ENCODE data around the gene MALSU1. TPM values are rescaled to one million over a fixed set of nuclear protein-coding genes. Genes with fewer than 3 reads are reported as not detected.

Gene MALSU1
- total RNA-seq, 1 donor from 2014 or later = 110 TPM

GRCh38 chr7:23335621-23336020 is 36.5 kb downstream of the MALSU1 start:
- DNase-seq = peak; percentile 36

GRCh38 chr7:23336086-23336485 is 36.9 kb downstream of the MALSU1 start:
- no peak for DNase-seq

DNA sequence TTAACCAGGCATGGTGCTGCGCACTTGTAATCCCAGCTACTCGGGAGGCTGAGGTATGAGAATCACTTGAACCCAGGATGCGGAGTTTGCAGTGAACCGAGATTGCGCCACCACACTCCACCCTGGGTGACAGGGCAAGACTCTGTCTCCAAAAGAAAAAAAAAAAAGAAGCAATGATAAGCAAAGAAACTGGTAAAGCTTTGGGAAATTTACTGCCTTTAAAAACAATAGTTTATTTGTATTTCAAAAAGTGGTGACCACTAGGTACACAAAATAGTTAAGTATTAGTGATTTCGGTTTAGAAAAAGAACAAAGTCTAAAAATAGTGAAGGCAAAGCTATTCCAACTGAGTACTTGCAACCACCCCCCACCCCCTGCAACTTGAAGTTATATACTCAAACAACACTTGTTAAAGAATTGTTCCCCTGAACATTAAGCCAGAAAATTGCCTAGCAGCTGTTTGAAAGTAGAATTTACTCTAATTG is 37.7 kb downstream of the MALSU1 start:
- DNase-seq = no peak

- DNase-seq = no peak
Measured at GRCh38 chr7:23337374-23337773, 38.2 kb downstream of the MALSU1 start.

GRCh38 chr7:23338439-23338838 is 39.3 kb downstream of the MALSU1 start:
- DNase-seq = no peak

DNA sequence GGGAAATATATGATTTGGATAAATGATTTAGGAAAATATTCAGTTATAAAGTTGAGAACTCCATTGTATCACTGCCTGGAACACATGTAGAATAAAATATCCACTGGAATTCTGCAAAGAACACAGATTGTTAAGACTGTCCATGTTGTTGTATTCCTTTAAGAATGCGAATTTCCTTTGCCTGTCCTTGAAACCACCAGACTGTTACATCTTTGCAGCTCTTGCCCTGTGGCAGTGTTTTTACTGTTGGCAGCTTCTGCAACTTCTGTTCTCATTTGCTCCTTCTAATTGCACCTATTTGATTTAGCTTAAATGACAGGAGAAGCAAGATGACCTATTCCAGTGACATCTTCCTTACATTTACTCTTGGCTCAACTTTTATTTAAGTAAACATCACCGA is 39.7 kb downstream of the MALSU1 start:
- DNase-seq = no peak

GRCh38 chr7:23341846-23342598 is 42.9 kb downstream of the MALSU1 start:
- no peak for DNase-seq

DNA sequence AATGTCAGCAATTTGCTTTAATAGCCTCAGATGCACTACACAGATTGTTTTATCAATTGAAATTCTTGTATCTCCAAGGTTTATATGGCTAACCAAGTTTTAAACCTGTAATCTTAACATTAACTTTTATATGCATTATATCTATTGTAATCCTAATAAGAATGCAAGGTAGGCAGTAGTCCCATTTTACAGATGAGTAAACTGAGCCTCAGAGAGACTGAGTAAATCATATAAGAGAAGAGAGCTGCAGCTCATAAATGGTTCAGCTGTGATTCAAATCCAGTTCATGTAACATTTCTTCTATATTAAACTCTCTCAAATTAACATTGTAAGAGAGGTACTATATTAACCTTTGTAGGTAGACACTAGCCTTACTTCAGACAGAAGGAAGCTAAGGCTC is 44.0 kb downstream of the MALSU1 start:
- no peak for DNase-seq

- no peak for DNase-seq
Measured at GRCh38 chr7:23343806-23344475, 44.8 kb downstream of the MALSU1 start.

- DNase-seq = no peak
Measured at GRCh38 chr7:23345601-23346000, 46.5 kb downstream of the MALSU1 start.

DNA sequence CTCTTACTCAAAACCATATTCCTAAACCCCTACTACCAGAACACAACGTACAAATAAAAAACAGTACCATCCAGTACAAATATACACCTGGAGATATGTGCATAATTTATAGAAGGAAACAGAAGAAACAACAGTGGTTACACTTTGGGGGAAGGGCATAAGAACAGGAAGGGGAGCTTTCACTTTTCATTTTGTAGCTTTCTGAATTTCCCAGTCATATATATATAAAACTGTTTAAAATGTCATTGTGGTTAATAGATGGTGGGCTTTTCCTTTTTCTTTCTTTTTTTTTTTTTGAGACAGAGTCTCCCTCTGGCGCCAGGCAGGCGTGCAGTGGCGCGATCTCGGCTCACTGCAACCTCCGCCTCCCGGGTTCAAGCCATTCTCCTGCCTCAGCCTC is 47.2 kb downstream of the MALSU1 start:
- DNase-seq = no peak

DNA sequence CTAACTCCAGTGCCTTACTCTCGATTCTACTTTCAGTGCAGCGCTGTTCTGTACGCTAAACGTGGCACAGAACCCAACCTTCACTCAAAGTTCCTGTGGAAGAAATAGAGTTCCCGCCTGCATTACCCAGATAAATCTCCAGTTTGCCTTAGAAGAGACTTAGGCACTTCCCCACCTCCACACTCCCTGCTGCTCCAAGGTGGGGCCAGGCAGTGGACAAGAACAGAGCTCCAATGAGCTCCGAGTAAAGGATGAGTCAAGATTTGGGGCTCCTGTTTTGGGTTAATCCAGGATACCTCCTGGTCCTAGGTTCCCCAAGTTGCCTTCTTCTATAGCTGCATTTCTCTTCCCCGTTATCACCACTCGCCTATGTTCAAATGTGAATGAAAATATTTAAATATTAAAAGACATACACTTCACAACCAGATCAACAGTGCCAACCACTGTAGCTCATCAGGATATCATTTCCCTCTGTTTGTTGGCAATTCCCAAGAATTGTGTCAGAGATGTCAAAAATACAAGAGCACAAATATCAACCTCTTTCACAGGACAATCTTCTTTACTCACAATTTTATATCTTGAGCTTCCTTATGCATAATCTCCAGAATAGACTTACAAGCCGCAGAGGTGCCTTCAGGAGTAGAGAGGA is 48.0 kb downstream of the MALSU1 start:
- no peak for DNase-seq

- DNase-seq = no peak
Measured at GRCh38 chr7:23347682-23348180, 48.6 kb downstream of the MALSU1 start.

GRCh38 chr7:23349484-23350157 is 50.5 kb downstream of the MALSU1 start:
- no peak for DNase-seq

DNA sequence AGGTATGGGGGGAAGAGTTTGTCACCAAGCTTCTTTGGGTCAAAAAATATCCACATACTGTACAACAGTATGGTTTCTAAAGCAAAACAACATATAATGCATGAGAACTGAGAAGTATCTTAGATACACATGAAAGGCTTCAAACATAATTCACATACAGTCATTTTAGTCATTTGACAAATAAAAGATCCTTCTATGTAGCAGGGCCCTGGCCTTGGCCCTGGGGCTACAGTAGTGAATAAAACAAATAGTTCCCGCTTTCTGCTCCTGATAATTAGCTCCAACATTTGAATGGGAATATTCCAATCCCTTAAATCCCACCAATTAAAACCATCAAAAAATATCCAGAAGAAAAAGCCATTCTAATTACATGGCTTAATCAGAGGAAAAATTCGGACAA is 51.3 kb downstream of the MALSU1 start:
- no peak for DNase-seq

GRCh38 chr7:23353172-23353571 is 54.0 kb downstream of the MALSU1 start:
- no peak for DNase-seq

GRCh38 chr7:23356168-23356567 is 57.0 kb downstream of the MALSU1 start:
- DNase-seq = no peak

DNA sequence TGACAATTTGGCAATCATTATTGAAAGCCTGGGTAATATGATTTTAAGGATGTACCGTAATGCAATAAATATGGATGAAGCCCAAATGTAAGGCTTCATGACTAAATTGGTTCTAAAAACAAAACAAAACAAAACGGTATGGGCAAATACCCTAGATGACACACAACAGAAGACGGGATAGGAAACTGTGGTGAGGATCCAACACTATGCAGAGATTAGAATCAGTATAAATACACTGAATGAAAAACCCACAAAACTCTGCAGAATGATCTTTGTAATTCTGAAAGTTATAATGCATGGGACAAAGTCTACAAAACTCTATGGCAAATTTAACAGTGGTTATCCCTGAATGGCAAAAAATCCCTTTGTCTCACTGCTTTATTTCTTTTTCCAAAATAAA is 57.6 kb downstream of the MALSU1 start:
- no peak for DNase-seq

DNA sequence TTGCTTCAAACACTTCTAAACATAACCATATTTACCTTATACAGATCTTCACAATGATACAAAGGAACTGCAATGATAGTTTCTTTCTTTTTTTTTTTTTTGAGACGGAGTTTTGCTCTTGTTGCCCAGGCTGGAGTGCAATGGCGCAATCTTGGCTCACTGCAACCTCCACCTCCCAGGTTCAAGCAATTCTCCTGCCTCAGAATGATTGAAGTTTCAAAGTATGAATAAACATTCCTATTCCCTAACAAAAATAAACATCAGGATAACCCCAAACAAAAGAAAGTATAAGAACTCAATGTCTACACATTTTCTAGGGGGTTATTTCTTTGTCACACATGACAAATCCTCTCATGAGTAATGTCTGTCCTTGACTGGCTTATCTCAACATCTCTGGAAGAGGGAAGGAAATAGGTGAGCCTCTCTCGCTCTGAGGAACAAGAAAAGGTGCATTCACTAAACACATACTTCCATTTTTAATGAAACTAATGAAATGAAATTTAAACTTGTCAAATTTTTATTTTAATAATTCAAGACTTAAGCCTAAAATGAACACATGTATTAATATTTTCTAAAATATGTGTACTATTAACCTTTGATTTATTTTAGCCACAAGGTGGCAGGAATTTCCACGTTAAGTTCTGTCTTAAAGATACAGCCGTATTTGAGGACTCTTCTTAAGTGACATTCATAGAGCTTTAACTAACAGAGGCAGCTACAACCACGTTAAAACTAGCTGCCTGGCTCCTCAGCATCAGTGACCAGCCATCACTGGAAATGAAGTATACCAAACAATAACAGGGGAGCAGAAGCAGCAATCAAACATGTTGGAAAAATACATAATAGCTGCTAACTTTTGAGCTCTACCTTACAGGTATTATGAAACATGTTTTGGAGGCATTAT is 58.3 kb downstream of the MALSU1 start:
- DNase-seq = peak; percentile 67

- DNase-seq = no peak
Measured at GRCh38 chr7:23358152-23358674, 59.1 kb downstream of the MALSU1 start.

Data from tongue (tissue), 2 donors.